Measurements from ENCODE around the gene ZNF470.

Gene ZNF470

DNA sequence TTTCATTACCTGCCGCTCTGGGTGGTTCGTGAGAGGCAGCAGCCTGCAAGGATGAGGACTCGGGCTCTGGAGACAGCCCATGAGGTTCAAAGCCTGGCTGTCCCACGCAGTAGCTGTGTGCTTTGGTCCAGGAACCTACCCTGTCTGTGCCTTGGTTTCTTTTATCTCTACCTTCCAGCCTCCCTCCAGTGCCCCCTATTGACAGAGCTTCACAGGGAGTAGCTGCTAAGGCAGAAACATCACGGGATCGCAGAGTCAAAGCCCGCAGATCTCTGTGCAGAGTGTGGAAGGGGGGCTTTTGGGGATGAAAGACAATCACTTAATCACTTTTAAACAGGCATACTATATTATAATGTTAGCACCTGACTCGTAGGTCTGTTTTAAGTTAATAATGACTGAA is 44.0 kb downstream of the ZNF470 start:
- no peak for DNase-seq

- no peak for DNase-seq
Observed at GRCh38 chr19:56612737-56613136, 45.5 kb downstream of the ZNF470 start.

DNA sequence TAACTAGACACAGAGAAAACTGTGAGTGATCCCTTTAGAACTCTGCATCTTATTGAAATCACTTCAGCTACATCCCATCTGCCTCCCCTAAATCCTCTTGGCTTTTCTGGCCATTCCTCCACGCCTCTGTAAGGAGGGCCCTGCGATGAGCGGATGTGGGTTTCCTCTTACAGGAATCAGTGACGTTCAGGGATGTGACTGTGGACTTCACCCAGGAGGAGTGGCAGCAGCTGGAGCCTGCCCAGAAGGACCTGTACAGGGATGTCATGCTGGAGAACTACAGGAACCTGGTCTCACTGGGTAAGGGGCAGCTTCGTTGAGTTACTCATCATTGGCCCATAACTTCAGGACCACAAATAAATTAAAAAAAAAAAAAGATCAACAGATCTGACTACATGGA is 46.4 kb downstream of the ZNF470 start:
- no peak for DNase-seq

- DNase-seq = no peak
Observed at GRCh38 chr19:56617531-56617930, 50.3 kb downstream of the ZNF470 start.

DNA sequence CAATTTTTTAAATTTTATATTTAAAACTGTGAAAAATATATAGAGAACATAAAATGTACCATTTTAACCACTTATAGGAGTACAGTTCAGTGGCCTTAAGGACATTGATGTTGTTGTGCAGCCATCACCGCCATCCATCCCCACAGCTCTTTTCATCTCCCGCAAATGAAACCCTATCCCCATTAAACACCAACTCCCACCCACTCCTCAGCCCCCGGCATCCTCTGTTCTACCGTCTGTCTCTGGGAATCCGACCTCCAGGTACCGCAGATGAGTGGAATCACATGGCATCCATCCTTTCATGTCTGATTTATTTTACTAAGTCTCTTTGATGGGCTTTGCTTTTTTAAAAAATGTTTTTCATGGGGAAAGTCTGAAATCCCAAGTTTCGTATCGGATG is 51.9 kb downstream of the ZNF470 start:
- no peak for DNase-seq

GRCh38 chr19:56622374-56622773 is 55.1 kb downstream of the ZNF470 start:
- DNase-seq = no peak

- DNase-seq = no peak
Observed at GRCh38 chr19:56623006-56623405, 55.7 kb downstream of the ZNF470 start.

DNA sequence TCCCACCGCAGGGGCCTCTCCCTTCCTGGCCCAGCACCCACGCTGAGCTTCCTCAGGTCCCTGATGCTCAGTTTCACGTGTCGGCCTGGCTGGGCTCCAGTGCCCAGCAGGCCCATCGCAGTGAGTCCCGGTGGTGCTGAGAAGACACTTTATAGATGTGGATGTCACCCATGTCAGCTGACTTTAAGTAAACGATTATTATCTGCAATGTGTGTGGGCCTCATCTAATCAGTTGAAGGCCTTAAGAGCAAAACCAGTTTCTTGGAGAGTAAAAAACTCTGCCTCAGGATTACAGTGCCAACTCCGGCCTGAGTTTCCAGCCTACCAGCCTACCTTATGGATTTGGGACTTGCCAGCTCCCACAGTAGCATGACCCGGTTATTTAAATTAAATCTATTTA is 58.4 kb downstream of the ZNF470 start:
- DNase-seq = no peak

DNA sequence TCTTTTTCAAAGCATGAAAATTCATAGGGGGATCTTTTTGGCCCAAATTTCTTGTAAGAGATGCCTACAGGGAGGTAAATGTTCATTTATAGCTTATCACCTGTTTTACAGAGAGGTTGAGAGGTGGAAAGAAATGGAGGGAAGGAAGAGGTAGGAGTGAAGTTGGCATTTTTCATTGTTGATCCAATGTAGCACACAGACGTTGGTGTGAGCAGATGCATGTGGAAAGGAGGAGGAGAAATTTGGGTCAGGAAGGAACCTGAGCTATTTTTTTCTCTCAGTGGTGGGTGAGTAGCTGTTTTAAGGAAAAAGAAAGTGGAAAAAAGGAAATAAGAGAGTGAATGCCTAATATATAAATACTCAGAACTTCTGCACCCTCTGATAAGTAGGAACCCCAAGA is 65.8 kb downstream of the ZNF470 start:
- DNase-seq = no peak

- no peak for DNase-seq
Observed at GRCh38 chr19:56637976-56638555, 70.8 kb downstream of the ZNF470 start.
